PC-3 (cell line): ENCODE data around the gene TIE1. TPM values are rescaled to one million over a fixed set of nuclear protein-coding genes. Genes with fewer than 3 reads are reported as not detected.

Source experiments
- ATAC-seq: fragments of 200-7000 bp; cut with Tn5 transposase; 2 replicates; pipeline ENCODE4 v1.9.1; 2020; ENCODE audit warnings: mild to moderate bottlenecking, moderate library complexity
- BruUV-seq: library from RNA; stranded (reverse); fragments of 400-500 nt; replicated peaks from 2 replicates; lab custom pipeline; 2021; lab: Mats Ljungman, UMichigan
- CTCF ChIA-PET: fragments of 300-600 bp; sonication (Branson Sonifier 250); formaldehyde crosslinking; loops from one replicate; lab custom pipeline; 2022; ENCODE audit warnings: antibody characterized with exemption; lab: Charles Lee
- POLR2A ChIA-PET: fragments of 300-600 bp; sonication (Branson Sonifier 250); formaldehyde crosslinking; loops from one replicate; lab custom pipeline; 2022; ENCODE audit warnings: antibody characterized with exemption; ENCODE audit not compliant: unreplicated experiment; lab: Charles Lee
- DNase-seq: peaks from one replicate; pipeline ENCODE4 v3.0.0-alpha.2; 2015
- H2AFZ ChIP-seq: fragments of 300-600 bp; sonication (generic); 2 replicates; pipeline ENCODE4 v1.6.0; 2016; ENCODE audit warnings: antibody characterized with exemption, low read length
- H3F3A ChIP-seq: fragments of 300-600 bp; sonication (generic); one replicate; pipeline ENCODE4 v1.6.0; 2017; ENCODE audit warnings: antibody characterized with exemption, low read length, control low read depth, mild to moderate bottlenecking; ENCODE audit not compliant: unreplicated experiment
- H3K27ac ChIP-seq: fragments of 300-600 bp; sonication (generic); 2 replicates; pipeline ENCODE4 v1.5.1; 2016; ENCODE audit warnings: mild to moderate bottlenecking, low read length
- H3K27me3 ChIP-seq: fragments of 300-600 bp; sonication (generic); 2 replicates; pipeline ENCODE4 v1.6.1; 2016; ENCODE audit warnings: low read length, mixed read lengths
- H3K36me3 ChIP-seq: fragments of 300-600 bp; sonication (generic); 2 replicates; pipeline ENCODE4 v1.6.1; 2016; ENCODE audit warnings: low read depth, mixed run types, low read length, mixed read lengths
- H3K4me1 ChIP-seq: fragments of 300-600 bp; sonication (generic); 2 replicates; pipeline ENCODE4 v1.5.1; 2016; ENCODE audit warnings: low read length; ENCODE audit not compliant: insufficient read depth
- H3K4me2 ChIP-seq: fragments of 300-600 bp; sonication (generic); 2 replicates; pipeline ENCODE4 v1.6.0; 2016; ENCODE audit warnings: low read length
- H3K4me3 ChIP-seq: fragments of 300-600 bp; sonication (generic); 2 replicates; pipeline ENCODE4 v1.5.1; 2016; ENCODE audit warnings: mild to moderate bottlenecking, low read length, mixed read lengths
- H3K79me2 ChIP-seq: fragments of 300-600 bp; sonication (generic); 2 replicates; pipeline ENCODE4 v1.6.1; 2017; ENCODE audit warnings: low read length, mixed read lengths
- H3K9ac ChIP-seq: fragments of 300-600 bp; sonication (generic); 2 replicates; pipeline ENCODE4 v1.6.0; 2016; ENCODE audit warnings: mild to moderate bottlenecking, low read length
- H3K9me2 ChIP-seq: fragments of 300-600 bp; sonication (generic); replicated peaks from 2 replicates; pipeline ENCODE4 v1.6.1; 2016; ENCODE audit warnings: mixed run types, low read length, mixed read lengths
- H3K9me3 ChIP-seq: fragments of 300-600 bp; sonication (generic); 2 replicates; pipeline ENCODE4 v1.6.1; 2016; ENCODE audit warnings: low read length, mixed read lengths
- H4K20me1 ChIP-seq: fragments of 300-600 bp; sonication (generic); 2 replicates; pipeline ENCODE4 v1.6.1; 2016; ENCODE audit warnings: low read length, mixed read lengths
- CTCF ChIP-seq: fragments of 300-600 bp; sonication (generic); conservative IDR thresholded peaks from 2 replicates; pipeline ENCODE4 v1.5.1; 2017; ENCODE audit warnings: antibody characterized with exemption, low read depth, mild to moderate bottlenecking, low read length
- EZH2 ChIP-seq: fragments of 300-600 bp; sonication (generic); IDR thresholded peaks from one replicate; pipeline ENCODE4 v1.6.1; 2017; ENCODE audit warnings: antibody characterized with exemption, mild to moderate bottlenecking, low read length; ENCODE audit not compliant: unreplicated experiment
- EZH2phosphoT487 ChIP-seq: fragments of 300-600 bp; sonication (generic); IDR thresholded peaks from 2 replicates; pipeline ENCODE4 v1.6.1; 2018; ENCODE audit warnings: mild to moderate bottlenecking, antibody characterized with exemption, low read length, borderline replicate concordance
- intact Hi-C: fragments of 100-400 bp; cut with micrococcal nuclease; formaldehyde crosslinking; loops from 2 replicates; pipeline ENCODE4 v1.9.0; 2023
- total RNA-seq: library from RNA; depleted of rRNA; stranded (reverse); fragments of >200 nt; gene quantifications from 2 replicates; pipeline ENCODE4 v1.2.3, GENCODE V29; 2014

TIE1 gene
- total RNA-seq, 1 experiment from 2014 or later: 1.5 TPM

- no peaks in the 10 kb centered on the region for H3K36me3 ChIP-seq
- CTCF ChIA-PET: no interaction called here
- BruUV-seq: TSS peak; percentile 69
- H2AFZ ChIP-seq: peak within 1 kb of the TSS; percentile 65
- H3K4me1 ChIP-seq: peaks cover 16% of the 10 kb centered on the region
- H3K27me3 ChIP-seq: no peaks in the 10 kb centered on the region
- H3K27ac ChIP-seq: no peak within 1 kb of the TSS
- H3K9ac ChIP-seq: no peak within 1 kb of the TSS
- POLR2A ChIA-PET: no interaction called here
- no peaks in the 10 kb centered on the region for H4K20me1 ChIP-seq
- H3K9me3 ChIP-seq: no peaks in the 10 kb centered on the region
- no peaks in the 10 kb centered on the region for H3K79me2 ChIP-seq
- H3K4me2 ChIP-seq: peak within 1 kb of the TSS; percentile 75
- TF ChIP-seq EZH2phosphoT487: no peak
- TF ChIP-seq CTCF: no peak
- DNase-seq (peak; percentile 36), ATAC-seq (no peak)
- intact Hi-C loops: no loop called here
- H3F3A ChIP-seq: no peaks in the 10 kb centered on the region
- no peaks in the 10 kb centered on the region for H3K9me2 ChIP-seq
- H3K4me3 ChIP-seq: peak within 1 kb of the TSS; percentile 55
Measured at GRCh38 chr1:43269627-43270375, 31.0 kb upstream of the TIE1 start, which contains the start of gene TMEM125. TSS of gene TMEM125 (plus strand) at chr1:43269983. CDS start at chr1:43272723, 2,740 bp downstream.

- POLR2A ChIA-PET: interaction anchor here (0.5 to 0.6 kb wide), 3 partner anchors 47 to 436 kb away, joined by 4 to 6 read pairs (median 4); no protein-coding TSS in a partner anchor
- no peak for TF ChIP-seq EZH2
- no peak for TF ChIP-seq CTCF
- TF ChIP-seq EZH2phosphoT487: no peak
- DNase-seq: peak; percentile 88
- no TSS peak for BruUV-seq
- Histone ChIP-seq H3K9me2 (no peaks in the 10 kb centered on the region), H3K79me2 (no peaks in the 10 kb centered on the region), H3K36me3 (no peaks in the 10 kb centered on the region), H4K20me1 (no peaks in the 10 kb centered on the region), H3K27ac (no peak overlapping the region), H3K4me3 (peak overlapping the region; percentile 55), H3F3A (no peaks in the 10 kb centered on the region), H3K9me3 (no peaks in the 10 kb centered on the region), H2AFZ (peak overlapping the region; percentile 65), H3K9ac (no peak overlapping the region), H3K4me1 (peaks cover 16% of the 10 kb centered on the region), H3K27me3 (no peaks in the 10 kb centered on the region), H3K4me2 (peak overlapping the region; percentile 75)
- intact Hi-C loops: no loop called here
- ATAC-seq: peak; percentile 91
- CTCF ChIA-PET: no interaction called here
Measured at GRCh38 chr1:43270421-43271095, 30.2 kb upstream of the TIE1 start.
